Pulmonary artery endothelial cell (primary cell): ENCODE results near the gene RELN. TPM values are rescaled to one million over a fixed set of nuclear protein-coding genes. Genes with fewer than 3 reads are reported as not detected.

ENCODE experiments used
- DNase-seq: peaks from one replicate; pipeline ENCODE4 v3.0.0-alpha.2; 2011; ENCODE audit warnings: low read depth, low spot score
- total RNA-seq: library from RNA; depleted of rRNA; stranded (reverse); fragments of >200 nt; gene quantifications from 2 replicates; pipeline ENCODE4 v1.2.3, GENCODE V29; 2014

RELN gene
- total RNA-seq, 1 donor from 2014 or later = 7.9 TPM

- DNase-seq = no peak
These were observed 349.3 kb downstream of the RELN start for GRCh38 chr7:103640031-103640779.

DNA sequence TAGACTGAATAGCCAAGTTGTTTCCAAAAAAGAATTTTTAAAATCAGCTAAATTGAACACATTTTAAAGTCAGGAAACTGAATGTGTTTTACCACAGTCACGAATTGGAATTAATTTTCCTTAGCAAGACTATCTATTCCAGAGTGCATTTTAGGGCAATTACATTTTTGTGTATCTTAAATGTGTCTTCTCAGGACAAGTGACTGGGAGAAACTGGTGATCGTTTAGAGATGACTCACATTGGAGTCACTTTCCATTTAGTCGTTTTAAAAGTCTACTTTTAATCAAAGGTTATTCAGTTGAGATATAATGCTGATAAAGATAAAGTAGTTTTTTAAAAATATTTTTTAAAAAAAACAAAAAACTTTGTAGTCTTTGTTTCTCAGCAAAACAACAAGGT is 351.7 kb downstream of the RELN start:
- no peak for DNase-seq

DNA sequence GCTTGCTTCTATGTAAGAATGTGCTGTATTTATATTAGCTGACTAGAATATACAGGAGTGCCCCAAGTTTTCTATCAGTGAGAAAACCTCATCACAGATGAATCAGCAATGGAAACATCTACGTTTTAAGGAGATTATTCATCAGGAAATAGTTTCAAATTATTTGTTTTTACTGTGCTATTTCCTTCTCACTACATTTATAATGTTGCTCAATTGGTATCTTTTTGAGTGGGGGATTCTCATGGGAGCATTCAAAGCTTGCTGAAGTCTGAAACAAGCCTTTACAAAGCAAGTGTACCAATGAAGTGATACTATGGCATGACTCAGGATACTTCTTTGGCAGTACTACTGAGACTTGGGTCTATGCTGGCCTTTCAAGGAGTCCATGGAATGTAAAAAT is 352.4 kb downstream of the RELN start:
- peak; percentile 49 for DNase-seq

- no peak for DNase-seq
These were observed 353.3 kb downstream of the RELN start for GRCh38 chr7:103636153-103636552.

DNA sequence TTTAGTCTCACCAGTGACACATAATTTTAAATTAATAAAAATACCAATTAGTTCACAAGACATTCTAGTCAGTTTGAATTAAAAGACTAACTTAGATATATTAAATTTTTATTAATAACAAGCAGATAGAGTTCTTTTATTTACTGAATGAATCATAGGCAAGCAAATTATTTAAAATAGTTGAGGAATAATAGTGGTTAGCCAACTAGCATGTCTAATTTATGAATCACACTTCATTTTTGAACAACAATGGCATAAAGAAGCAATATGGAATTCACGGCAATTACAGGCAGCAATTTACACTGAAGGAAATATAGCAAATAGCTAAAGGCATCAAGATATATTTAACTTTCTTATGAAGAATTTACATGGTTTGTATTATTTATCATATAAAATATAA is 356.5 kb downstream of the RELN start:
- no peak for DNase-seq

DNA sequence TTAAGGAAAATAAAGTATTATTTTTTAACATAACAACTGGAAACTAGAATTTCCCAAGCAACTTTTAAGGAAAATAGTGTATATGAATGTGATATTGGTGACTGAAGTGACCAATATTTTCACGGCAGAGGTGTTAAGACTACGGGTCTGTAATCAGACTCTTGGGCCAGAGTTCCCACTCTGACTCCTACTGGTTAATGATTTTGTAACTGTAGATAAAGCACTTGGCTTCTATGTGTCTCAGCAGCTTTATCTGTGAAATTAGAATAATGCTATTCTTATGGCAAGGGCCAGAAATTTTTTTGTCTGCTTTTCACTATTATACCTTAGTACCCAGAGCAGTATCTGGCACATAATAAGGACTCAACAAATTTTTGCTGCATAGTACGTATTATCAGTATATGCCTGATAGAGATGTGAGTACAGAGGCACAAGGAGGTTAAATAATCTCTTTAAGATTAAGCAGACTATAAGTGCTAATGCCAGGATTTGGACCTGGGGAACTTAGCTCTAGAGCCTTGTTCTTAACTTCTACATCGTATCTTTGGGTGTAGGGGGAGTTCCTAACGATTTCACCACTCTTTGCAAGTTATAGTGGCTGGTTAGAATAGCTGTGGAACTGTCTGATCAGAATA is 357.3 kb downstream of the RELN start:
- DNase-seq = no peak

DNA sequence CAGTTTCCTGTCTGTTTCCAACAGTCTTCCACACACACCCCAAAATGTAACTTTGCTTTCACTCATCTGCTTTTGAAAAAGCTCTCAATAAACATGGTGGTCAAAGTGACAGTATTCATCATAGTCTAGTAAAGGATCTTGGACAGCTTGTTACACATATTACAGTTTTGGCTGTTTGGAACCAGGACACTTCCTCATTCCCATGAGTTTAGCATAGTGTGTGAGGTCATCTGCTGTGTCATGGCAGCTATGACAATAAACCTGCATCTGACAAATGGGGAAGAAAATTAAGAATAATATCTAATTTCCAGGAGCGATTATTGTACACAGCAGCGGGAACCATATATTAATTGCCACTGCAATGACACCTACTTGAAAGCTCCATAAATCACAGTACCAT is 359.1 kb downstream of the RELN start:
- no peak for DNase-seq

DNA sequence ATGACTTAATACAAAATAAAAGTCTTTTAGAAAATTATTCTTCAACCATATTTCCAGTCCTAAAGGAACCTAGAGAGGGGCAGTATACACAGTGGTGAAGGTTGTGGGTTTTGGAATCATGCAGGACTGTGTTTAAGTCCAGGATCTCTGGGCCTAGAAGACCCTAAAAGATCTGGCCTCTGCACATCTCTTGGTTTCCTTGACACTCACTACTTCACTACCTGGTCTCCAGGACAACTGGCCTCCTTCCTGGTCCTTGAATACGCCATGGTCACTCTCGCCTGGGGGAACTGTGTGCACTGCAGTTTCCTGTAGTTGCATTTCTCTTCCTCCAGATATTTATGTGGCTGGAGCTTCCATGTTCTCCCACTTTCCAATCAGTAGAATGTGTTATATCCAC is 360.7 kb downstream of the RELN start:
- DNase-seq = no peak

DNA sequence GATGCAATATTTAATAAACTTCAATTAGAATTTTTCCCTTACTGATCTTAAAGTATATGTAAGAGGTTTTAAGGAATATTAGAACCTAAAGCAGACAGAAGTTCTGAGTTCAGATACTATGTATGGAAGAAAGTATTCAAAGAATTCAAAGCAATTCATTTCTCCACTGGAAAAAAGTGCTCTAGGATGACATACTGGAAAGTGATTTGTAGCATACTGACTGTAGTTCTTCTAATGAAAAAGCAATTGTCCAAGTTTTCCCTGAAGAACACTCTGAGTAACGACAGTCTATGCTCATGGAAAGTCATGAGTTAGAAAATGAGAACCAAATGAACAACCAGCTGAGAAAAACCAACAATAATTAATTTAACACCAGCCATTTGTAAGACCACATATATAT is 362.7 kb downstream of the RELN start:
- DNase-seq = no peak

DNA sequence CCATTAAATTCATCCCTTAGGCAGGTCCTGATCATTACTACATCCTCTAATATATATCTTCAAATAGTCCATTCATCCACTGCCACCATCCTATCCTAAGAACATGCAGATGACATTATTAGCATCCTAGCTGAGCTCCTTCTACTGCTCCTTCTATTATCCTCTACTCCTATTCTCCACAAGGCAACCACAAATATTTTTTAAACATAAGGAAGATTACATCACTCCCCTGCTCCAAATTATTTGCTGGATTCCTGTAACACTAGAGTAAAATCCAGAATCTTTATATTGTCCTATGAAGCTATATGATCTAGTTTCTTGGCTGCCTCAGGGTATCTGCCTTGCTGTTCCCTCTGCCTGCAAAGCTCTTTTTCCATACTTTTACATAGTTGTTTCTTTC is 367.2 kb downstream of the RELN start:
- no peak for DNase-seq

GRCh38 chr7:103613655-103614642 is 375.5 kb downstream of the RELN start:
- no peak for DNase-seq

- no peak for DNase-seq
These were observed 379.7 kb downstream of the RELN start for GRCh38 chr7:103609778-103610177.

GRCh38 chr7:103605640-103606039 is 383.8 kb downstream of the RELN start:
- no peak for DNase-seq

- DNase-seq = peak; percentile 43
These were observed 391.0 kb downstream of the RELN start for GRCh38 chr7:103598326-103598905.

DNA sequence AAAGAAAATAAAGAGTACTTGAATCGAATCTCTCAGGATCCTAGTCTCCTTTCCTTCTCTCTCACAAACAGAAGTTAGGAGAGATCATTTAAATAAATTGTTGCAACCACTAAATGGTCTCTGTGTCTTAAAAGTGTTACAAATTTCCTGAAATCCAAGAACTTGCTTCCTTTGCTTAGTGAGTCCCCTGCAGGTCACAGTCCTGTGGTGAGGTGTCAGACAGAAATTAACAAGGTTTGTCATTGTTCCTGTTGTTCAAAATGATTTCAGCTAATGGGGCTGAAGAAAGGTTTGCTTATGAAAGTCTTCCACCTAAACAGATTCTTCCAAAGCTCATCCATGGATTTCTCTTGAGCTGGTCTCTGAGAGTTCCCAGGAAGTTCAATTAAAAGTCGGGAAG is 391.9 kb downstream of the RELN start:
- DNase-seq = no peak

GRCh38 chr7:103594186-103594585 is 395.3 kb downstream of the RELN start:
- DNase-seq = no peak

DNA sequence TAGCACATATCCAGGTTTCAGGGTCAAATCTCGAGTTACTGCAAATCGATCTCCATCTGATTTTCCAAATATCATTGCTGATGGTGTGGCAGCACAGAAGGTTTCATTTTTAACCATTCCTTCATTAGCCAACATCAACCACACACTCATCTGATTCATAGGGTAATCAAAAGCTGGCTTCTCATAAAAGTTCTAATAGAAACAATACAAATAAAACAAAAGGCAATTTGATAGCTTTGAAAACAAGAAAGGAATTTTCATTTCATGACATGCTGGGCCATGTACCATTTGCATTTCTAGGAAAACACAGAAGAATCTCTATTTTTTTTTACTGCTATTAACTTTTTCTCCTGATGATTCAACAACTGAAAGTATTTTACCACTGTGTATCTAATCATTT is 395.8 kb downstream of the RELN start:
- DNase-seq = no peak

GRCh38 chr7:103592844-103593243 is 396.6 kb downstream of the RELN start:
- no peak for DNase-seq

DNA sequence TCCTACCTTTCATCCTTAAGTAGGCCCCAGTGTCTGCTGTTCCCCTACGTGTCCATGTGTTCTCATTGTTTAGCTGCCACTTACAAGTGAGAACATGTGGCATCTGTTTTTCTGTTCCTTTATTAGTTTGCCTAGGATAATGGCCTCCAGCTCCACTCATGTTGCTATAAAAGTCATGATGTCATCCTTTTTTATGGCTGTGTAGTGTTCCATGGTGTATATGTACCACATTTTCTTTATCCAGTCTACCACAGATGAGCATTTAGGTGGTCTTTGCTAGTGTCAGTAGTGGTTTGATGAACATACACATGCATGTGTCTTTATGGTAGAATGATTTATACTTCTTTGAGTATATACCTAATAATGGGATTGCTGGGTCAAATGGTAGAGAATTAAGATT is 397.3 kb downstream of the RELN start:
- DNase-seq = no peak

DNA sequence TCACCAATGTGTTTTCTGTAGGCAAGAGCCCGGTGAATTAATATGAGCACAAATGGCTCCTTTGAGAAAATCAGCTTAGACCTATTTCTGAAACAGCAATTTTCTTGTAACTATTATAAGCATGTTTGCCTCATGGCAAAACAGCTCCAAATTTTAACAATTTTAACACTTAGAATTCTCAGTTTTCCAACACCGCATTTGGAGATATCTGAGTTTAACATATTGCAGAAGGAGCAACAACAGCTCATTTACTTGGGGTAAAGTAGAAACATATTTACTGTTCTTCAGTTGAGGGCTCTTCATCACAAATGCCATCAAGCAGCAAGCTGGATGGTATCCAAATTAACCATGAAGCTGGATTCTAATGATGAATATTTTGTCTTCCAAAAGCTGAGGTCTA is 409.4 kb downstream of the RELN start:
- DNase-seq = no peak

DNA sequence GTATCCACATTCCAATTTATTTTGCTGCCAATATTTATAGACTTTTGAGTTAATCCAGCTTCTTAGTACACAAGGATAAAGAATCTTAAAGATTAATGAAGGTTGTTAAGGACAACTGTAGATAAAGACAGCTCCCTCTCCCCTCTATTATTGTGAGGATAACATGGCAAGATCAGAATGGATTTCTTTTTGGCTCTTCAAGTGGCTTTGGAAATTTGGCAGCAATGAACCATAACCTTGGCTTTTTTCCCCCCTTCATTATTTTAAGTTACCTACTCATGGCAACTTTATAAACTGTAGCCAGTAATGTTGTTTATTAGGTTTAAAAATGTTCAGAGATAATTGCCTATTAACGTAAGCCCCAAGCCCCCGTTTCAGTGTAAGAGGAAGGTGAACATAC is 412.4 kb downstream of the RELN start:
- DNase-seq = no peak

DNA sequence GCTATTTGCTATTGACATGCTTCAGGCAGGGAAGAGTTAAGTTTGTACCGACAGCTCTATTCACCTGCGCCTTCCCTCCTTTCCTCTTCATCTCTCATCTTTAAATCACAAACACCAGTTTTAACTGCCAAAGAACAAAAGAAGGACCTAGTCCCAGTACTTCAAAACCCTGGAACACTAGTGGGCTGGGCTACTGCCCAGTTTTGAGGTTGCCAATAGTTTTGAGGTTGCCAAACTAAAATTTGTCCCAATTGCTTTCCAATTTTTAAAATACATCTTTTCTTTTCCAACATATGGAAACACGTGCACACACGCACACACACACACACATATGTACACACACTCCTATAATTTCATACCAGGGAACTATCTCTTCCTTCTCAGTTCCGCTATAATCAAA is 412.8 kb downstream of the RELN start:
- no peak for DNase-seq
